GM12874 (cell line): ENCODE data around the gene DHX34.
A peak's percentile ranks its signal among the peaks of the same experiment; 100 is the strongest.

Source experiments
- CTCF ChIP-seq: IDR thresholded peaks from 2 replicates; pipeline ENCODE4 v1.5.1; 2011; ENCODE audit warnings: low read depth, mild to moderate bottlenecking, control low read depth, low read length, moderate library complexity; ENCODE audit not compliant: insufficient read depth

DHX34 gene

GRCh38 chr19:47348819-47349795, at the start of gene DHX34:
Gene DHX34 (plus strand): TSS chr19:47349315. CDS start chr19:47353031, 3,716 bp downstream.
- peak; percentile 98 for TF ChIP-seq CTCF

- no peak for TF ChIP-seq CTCF
Measured at GRCh38 chr19:47302249-47302648, 46.9 kb upstream of the DHX34 start.

- no peak for TF ChIP-seq CTCF
Measured at GRCh38 chr19:47303966-47304365, 45.1 kb upstream of the DHX34 start.

GRCh38 chr19:47305309-47305751, 43.8 kb upstream of the DHX34 start:
- TF ChIP-seq CTCF, result peak; percentile 95

GRCh38 chr19:47306303-47306702, 42.8 kb upstream of the DHX34 start:
- no peak for TF ChIP-seq CTCF

- no peak for TF ChIP-seq CTCF
Measured at GRCh38 chr19:47309038-47309437, 40.1 kb upstream of the DHX34 start.

- TF ChIP-seq CTCF, result 0 out of 2 replicates have a peak, but pooled peaks have one; percentile 11
Measured at GRCh38 chr19:47309608-47310007, 39.5 kb upstream of the DHX34 start, which contains the start of gene C5AR1. Gene C5AR1 (plus strand): TSS chr19:47309861. CDS start chr19:47309896, 35 bp downstream.
